ENCODE results near the gene RYR1.
"Not testable (repeated sequence)": the region's sequence is repeated elsewhere in the genome, so short reads cannot be mapped to it uniquely, and the experiment has no call there.

Gene RYR1

GRCh38 chr19:38482496-38482895, 49.0 kb downstream of the RYR1 start:
- Histone ChIP-seq H3K27ac (no peak overlapping the region), H3K4me3 (no peak overlapping the region)

- Histone ChIP-seq H3K27ac (no peak overlapping the region), H3K4me3 (no peak overlapping the region)
Measured at GRCh38 chr19:38483016-38483630, 49.6 kb downstream of the RYR1 start.

GRCh38 chr19:38484747-38485146, 51.3 kb downstream of the RYR1 start:
- no peak overlapping the region for H3K27ac ChIP-seq
- no peak overlapping the region for H3K4me3 ChIP-seq

- no peak overlapping the region for H3K4me3 ChIP-seq
- H3K27ac ChIP-seq, result no peak overlapping the region
Measured at GRCh38 chr19:38485541-38486285, 52.2 kb downstream of the RYR1 start.

- Histone ChIP-seq H3K27ac (no peak overlapping the region), H3K4me3 (no peak overlapping the region)
Measured at GRCh38 chr19:38486731-38487336, 53.3 kb downstream of the RYR1 start.

- Histone ChIP-seq H3K4me3 (no peak overlapping the region), H3K27ac (no peak overlapping the region)
Measured at GRCh38 chr19:38488096-38488495, 54.6 kb downstream of the RYR1 start.

GRCh38 chr19:38488776-38489481, 55.4 kb downstream of the RYR1 start:
- H3K4me3 ChIP-seq, result no peak overlapping the region
- H3K27ac ChIP-seq, result no peak overlapping the region

- Histone ChIP-seq H3K4me3 (no peak overlapping the region), H3K27ac (no peak overlapping the region)
Measured at GRCh38 chr19:38490861-38491260, 57.4 kb downstream of the RYR1 start.

GRCh38 chr19:38492181-38492813, 58.8 kb downstream of the RYR1 start:
- Histone ChIP-seq H3K4me3 (no peak overlapping the region), H3K27ac (no peak overlapping the region)

GRCh38 chr19:38494379-38494778, 60.9 kb downstream of the RYR1 start:
- Histone ChIP-seq H3K27ac (no peak overlapping the region), H3K4me3 (no peak overlapping the region)

GRCh38 chr19:38495375-38495774, 61.9 kb downstream of the RYR1 start:
- H3K27ac ChIP-seq, result not testable (repeated sequence)

GRCh38 chr19:38496116-38496515, 62.6 kb downstream of the RYR1 start:
- Histone ChIP-seq H3K4me3 (no peak overlapping the region), H3K27ac (no peak overlapping the region)

More at GRCh38 chr19:38495375-38495774, 61.9 kb downstream of the RYR1 start:
- not testable (repeated sequence) for H3K4me3 ChIP-seq

GRCh38 chr19:38496603-38497487, 63.4 kb downstream of the RYR1 start:
- Histone ChIP-seq H3K4me3 (no peak overlapping the region), H3K27ac (no peak overlapping the region)

- Histone ChIP-seq H3K4me3 (no peak overlapping the region), H3K27ac (no peak overlapping the region)
Measured at GRCh38 chr19:38497907-38498306, 64.4 kb downstream of the RYR1 start.

- Histone ChIP-seq H3K4me3 (no peak overlapping the region), H3K27ac (no peak overlapping the region)
Measured at GRCh38 chr19:38499532-38499931, 66.0 kb downstream of the RYR1 start.

GRCh38 chr19:38500450-38500849, 67.0 kb downstream of the RYR1 start:
- Histone ChIP-seq H3K27ac (no peak overlapping the region), H3K4me3 (no peak overlapping the region)

GRCh38 chr19:38502410-38503076, 69.1 kb downstream of the RYR1 start:
- Histone ChIP-seq H3K4me3 (no peak overlapping the region), H3K27ac (no peak overlapping the region)

- H3K27ac ChIP-seq, result no peak overlapping the region
- H3K4me3 ChIP-seq, result no peak overlapping the region
Measured at GRCh38 chr19:38503077-38503410, 69.6 kb downstream of the RYR1 start.

GRCh38 chr19:38505958-38506357, 72.5 kb downstream of the RYR1 start:
- Histone ChIP-seq H3K4me3 (no peak overlapping the region), H3K27ac (no peak overlapping the region)
